GM19463 (cell line): ENCODE results near the gene LRP1B.

ENCODE experiments used
- ATAC-seq: cut with Tn5 transposase; IDR thresholded peaks from one replicate; pipeline ENCODE4 v1.9.1; 2021; ENCODE audit warnings: mild to moderate bottlenecking, moderate library complexity; ENCODE audit not compliant: unreplicated experiment

Gene LRP1B

GRCh38 chr2:141791521-141791920, 339.3 kb downstream of the LRP1B start:
- no peak for ATAC-seq

- ATAC-seq = no peak
Observed at GRCh38 chr2:141782574-141782973, 348.2 kb downstream of the LRP1B start.

DNA sequence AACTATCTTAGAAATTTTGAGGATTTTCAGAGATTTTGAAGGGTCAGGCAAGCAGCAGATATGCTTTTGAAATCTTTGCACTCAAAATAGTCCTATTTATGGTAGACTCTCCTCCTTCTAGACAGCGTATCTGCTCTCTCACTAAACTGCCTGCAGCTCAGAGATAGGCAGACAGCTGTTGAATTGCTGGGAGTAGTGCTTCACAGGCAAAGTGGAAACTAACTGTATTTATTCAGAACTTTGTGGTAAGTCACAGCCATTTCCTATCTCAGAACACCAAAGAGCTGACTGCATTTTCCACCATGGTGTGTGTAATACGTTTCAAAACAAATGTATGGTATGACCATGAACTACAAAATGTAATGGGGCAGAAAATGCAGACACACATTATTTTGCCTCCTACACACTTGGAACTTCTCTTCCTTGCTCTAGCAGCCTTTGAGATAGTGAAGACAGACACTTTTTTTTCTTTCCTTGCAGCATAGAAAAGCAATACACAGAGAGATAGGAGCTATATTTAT, 352.4 kb downstream of the LRP1B start:
- ATAC-seq = no peak

GRCh38 chr2:141770530-141770929, 360.3 kb downstream of the LRP1B start:
- no peak for ATAC-seq

DNA sequence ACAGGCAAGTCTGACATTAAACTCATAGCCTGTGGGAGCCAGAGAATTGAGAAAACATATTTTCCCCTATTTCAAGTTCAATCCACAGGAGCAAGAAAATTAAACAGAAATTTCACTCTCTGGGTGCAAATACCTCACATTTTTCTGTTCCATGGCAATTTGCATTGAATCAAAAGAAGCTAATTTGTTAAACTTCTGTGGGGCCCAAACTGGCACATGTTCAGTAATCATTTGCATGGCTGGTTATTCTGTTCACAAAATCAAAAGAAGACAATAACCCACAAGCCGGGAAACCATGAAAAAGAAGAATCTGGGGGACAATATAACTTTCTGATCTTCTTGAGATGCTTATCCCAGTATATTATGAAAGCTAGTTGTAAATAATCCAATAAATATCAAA, 363.1 kb downstream of the LRP1B start:
- no peak for ATAC-seq

DNA sequence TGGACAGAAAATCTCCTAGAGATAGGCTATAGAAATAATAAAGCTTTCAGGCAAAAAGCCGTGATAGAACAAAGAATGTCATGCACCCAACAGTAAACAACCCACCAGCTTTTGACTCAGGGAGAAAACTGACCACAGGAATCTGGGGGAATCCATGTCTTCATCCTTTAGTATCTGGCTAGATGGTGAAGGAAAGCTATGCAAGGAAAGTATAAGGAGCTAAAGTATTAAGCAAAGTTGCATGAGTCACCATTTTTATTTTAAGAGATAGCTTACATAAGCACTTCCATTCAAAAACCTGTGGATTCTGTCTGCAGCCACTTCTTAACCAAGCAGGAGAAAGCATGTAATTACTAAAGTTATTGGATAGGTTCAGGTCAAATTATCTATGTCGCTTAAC, 363.8 kb downstream of the LRP1B start:
- no peak for ATAC-seq

DNA sequence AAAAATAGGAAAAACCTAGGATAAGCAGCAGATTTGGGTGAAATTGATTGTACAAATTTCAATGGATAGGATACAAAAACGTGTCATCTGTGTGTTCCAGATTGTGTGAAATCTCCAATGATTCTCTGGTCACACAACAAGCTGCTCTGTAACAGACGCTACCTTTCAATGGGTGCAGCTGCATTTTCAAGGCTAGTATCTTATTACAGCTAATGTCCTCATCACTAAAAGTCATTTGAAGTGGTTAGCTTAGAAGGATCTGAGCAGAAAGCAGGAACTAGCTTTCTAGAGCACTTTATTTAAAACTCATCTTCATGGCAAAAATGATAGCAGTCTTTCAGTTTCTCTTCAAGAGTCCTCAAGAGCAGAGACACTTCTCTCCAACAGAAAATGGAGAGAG, 364.6 kb downstream of the LRP1B start:
- ATAC-seq = no peak

GRCh38 chr2:141748616-141749015, 382.2 kb downstream of the LRP1B start:
- ATAC-seq = no peak

GRCh38 chr2:141741652-141742051, 389.2 kb downstream of the LRP1B start:
- ATAC-seq = no peak

GRCh38 chr2:141737492-141738255, 393.1 kb downstream of the LRP1B start:
- no peak for ATAC-seq

DNA sequence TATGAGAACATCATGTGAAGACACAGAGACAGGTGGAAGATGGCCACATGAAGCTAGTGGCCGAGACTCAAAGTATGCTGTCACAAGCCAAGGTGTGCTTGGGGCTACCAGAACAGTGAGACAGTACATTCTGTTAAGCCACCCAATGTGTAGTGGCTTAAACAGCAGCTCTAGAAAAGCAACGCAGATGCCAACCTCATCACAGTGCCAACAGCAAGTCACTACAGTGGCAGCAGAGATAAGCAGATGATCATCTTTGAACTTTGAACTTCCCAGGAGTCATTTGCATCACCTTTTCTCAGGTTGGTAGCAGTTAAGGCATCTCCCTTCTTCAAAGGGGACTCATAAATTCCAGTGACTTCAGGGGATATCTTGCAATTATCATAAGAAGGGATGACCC, 394.4 kb downstream of the LRP1B start:
- ATAC-seq = no peak

DNA sequence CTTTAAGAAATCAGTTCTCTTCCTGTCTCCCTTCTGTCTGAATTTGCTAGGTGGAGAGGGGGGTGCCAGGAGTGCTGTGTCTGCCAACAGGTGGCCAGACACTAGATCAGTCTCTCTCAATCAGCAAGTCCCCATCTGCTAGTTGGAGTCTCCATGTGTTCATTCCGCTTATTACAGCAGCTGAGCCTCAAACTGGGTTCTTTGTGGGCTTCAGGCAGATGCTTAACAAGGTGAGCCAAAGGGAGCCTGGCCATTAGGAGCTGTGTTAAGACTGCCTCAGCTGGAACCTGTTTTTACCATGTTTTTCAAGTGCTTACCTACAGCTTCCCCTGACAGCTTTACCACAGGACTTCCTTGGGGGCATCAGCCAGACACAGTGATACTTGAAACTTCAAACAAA, 401.9 kb downstream of the LRP1B start:
- no peak for ATAC-seq

DNA sequence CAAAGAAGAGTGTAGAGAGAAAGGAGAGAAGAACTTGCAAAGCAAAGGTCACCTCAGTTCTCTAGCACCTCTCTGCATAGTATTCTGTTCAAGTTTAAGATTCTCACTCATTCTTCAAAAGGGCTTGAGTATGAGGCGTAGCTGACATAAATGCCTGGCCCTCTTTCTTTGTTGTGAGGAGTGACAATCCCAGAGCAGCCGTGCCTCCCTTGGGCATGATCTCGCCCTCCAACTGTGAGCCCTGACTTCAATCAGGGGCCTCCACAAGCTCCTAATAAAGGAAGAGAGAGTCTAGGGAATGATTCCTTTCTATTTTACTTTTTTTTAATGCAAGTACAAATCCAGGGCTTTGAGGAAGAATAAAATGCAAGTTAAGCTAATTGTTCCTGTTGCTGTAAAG, 402.7 kb downstream of the LRP1B start:
- no peak for ATAC-seq

- no peak for ATAC-seq
Observed at GRCh38 chr2:141724426-141724825, 406.4 kb downstream of the LRP1B start.

- no peak for ATAC-seq
Observed at GRCh38 chr2:141723814-141724213, 407.0 kb downstream of the LRP1B start.

- ATAC-seq = no peak
Observed at GRCh38 chr2:141720476-141720875, 410.3 kb downstream of the LRP1B start.

DNA sequence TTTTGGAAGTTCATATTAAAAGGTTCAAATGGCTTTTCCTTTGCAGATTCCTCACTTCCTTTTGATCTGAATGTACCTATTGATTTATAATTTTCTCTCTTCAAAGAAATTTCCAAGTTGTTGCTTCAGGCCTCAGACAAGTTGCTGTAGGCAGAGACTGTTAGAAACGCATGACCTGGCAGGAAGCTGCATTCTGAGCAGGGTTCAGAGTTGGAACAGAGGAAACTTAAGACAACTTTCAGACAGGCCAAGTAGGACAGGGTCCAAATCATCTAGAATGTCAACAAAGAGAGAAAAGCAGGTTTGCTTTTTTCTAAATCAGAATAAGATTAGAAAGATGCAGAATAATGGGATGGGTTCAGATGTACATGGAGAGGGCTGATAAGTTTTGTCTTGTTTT, 416.3 kb downstream of the LRP1B start:
- ATAC-seq = no peak

GRCh38 chr2:141711627-141712026, 419.2 kb downstream of the LRP1B start:
- no peak for ATAC-seq

GRCh38 chr2:141710589-141711239, 420.1 kb downstream of the LRP1B start:
- ATAC-seq = no peak

- ATAC-seq = no peak
Observed at GRCh38 chr2:141709756-141710155, 421.1 kb downstream of the LRP1B start.

DNA sequence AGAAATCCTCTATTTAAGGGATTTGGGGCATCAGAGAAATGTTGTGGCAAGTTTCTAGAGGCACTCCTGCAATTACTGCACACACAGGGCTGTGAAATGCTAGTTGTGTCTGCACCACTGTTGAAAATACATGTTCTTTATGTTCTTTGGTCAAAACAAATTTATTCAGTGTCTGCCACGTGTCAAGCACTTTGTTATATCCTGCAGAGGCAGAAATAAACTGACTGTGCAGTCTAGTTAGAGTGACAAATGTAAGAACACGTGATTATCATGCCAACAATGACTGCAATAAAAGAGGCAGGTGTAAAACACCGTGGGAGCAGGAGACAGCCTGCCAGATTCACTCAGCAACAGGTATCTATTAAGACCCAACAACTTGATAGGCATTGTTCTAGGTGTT, 423.3 kb downstream of the LRP1B start:
- ATAC-seq = no peak

DNA sequence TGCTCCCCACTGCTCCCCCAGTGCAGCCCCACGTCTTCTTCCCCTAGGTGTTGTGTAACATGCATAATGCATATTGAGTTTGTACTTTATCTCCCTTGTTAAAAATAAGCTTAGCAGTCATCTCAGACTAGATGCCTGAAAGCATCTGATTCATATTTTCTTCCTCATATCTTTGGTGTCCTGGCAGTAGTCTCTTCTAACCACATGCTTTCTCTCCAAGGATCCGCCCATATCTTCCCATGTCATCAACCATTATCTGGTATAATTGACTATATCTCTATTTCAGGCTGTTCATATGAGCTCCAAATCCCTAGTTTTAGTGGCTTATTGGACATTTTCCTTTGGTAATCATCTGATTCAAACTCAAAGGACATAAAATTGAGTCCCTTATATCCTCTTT, 426.3 kb downstream of the LRP1B start:
- no peak for ATAC-seq
